ENCODE measurements around the gene DUSP10.

DUSP10 gene

GRCh38 chr1:221762121-221762520, 20.2 kb upstream of the DUSP10 start:
- no peak for FAIRE-seq

- FAIRE-seq: no peak
Measured at GRCh38 chr1:221761354-221762002, 19.6 kb upstream of the DUSP10 start.

- no peak for FAIRE-seq
Measured at GRCh38 chr1:221760911-221761310, 19.0 kb upstream of the DUSP10 start.

DNA sequence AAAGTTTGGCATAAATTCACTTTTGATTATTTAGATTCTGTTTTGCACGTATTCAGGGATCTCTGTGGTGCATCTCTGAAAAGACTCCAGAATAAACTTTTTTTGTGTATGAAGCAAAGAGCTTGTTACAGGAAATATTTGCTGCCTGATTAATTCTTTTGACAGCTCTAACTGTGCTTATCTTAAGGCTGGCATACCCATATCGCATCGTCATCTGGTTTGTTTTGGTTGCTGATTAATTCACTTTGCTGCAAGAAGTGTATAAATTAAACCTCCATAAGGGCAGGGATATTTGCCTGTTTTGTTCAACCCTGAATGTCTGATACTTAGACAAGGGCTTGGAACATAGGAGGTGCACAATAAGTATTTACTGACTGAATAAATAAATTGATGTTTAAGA, 17.5 kb upstream of the DUSP10 start:
- no peak for FAIRE-seq

DNA sequence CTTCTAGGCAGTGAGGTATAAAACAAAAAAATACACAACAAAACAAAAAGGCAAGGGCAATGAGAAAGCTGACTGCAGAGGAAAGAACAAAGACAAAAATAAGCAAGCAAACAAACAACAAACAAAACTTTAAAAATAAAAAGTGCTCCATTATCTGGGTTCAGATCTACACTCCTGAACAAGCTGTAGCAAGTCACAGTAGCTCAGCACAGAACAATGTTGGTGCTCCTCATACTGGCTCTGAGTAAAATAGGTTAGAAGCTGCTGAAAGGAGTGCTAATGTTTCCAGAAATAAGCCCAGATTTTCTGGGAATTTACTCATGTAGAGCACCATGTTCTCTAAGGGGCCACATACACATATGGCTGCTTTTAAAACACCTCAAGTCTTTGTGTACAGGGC, 16.6 kb upstream of the DUSP10 start:
- FAIRE-seq: no peak

- no peak for FAIRE-seq
Measured at GRCh38 chr1:221756830-221757551, 15.1 kb upstream of the DUSP10 start.

- no peak for FAIRE-seq
Measured at GRCh38 chr1:221753828-221754188, 11.9 kb upstream of the DUSP10 start.

DNA sequence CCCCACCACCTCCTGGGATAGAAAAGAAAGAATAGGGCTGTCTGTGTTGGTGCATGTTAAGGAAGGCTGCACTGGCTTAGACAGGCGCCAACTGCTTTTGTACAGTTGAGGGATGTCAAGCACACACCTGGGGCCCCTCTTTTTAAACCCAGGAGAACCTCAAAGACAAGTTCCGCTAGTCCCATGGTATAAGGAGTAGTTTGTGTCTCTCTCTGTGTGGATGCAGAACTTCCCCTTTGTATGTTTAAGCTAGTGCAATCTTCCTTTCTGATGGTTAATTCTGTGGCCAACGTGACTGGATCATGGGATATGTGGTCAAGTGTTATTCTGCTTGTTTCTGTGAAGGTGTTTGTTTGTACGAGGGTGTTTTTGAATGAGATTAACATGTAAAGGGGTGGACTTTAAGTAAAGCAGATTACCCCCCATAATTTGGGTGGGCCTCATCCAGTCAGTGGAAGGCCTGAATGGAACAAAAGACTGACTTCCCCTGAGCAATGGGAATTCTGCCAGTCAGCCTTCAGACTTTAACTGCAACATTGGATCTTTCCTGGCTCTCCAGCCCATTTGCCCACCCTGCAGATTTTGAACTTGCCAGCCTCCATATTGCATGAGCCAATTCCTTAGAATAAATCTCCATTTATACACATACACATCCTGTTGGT, 9.5 kb upstream of the DUSP10 start:
- no peak for FAIRE-seq

DNA sequence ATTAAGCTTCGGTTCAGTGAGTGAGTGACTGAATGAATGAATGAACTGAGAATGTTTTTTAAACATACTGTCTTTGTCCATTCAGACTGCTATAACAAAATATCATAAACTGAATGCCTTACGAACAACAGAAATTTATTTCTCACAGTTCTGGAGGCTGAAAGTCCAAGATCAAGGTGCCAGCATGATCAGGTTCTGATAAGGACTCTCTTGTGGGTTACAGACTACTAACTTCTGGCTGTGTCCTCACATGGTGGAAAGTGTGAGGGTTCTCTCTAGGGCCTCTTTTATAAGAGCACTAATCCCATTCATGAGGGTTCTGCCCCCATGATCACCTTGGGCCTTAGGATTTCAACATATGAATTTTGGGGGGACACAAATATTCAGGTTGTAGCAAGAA, 7.1 kb upstream of the DUSP10 start:
- FAIRE-seq: no peak

DNA sequence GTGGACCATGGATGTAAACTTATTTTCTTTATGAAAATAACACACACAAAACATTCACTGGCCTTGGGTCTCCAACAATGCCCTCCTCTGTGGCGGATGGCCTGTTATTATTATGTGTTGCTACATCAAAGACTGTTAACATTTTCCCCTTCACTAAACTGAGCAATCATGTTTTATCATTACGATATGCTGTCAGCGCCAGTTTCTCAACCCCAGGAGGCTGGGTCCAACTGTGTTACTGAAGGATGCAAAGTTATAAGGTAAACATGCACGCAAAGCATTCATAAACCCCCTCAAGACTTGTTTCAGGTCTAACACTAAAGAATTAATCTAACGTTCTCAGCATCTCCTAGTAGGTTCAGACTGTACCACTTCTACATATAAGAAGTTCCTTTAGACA, 6.0 kb upstream of the DUSP10 start:
- FAIRE-seq: no peak

GRCh38 chr1:221743416-221744208, 1.7 kb upstream of the DUSP10 start:
- no peak for FAIRE-seq

DNA sequence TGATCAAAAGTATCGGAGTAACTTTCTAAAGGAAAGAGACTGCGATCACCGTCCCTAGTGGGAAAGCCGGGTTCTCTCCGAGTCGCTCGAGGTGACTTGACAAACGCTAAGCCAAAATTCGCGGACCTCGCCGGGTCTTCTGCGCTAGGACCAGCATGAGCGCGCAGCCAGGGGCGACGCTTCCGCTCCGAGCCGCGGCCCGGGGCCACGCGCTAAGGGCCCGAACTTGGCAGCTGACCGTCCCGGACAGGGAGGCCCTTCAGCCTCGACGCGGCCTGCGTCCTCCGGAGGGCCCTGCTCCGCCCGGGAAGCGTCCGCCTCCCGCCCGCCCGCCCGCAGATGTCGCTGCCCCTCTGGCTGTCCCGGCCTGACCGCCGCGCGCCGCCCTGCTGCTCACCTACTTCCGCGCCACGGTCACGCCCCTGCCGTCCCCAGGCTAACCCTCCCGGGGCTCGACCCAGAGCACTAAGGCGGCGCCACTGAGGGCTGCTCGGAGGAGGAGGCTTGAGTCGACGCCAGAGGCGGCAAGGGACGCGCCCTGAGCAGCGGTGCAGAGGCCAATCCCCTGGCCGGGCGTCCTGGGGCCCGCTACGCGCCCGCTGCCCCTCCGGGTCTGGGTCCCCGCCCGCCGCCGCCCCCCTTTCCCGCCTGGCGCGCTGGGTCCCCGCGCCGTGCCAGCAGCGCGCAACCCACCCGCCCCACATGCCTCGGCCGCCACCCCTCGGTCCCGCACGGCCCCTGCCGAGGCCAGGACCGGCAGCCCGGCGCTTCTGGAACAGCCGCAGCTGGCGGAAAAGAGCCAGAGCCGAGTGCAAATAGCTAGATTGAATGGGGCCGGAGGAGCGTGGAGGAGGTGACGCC, 896 bp upstream of the DUSP10 start:
- FAIRE-seq: no peak

- FAIRE-seq: no peak
Measured at GRCh38 chr1:221740993-221741702, 741 bp downstream of the DUSP10 start.

GRCh38 chr1:221740369-221740992, 1.4 kb downstream of the DUSP10 start:
- FAIRE-seq: no peak

- FAIRE-seq: no peak
Measured at GRCh38 chr1:221739677-221740025, 2.2 kb downstream of the DUSP10 start.

- no peak for FAIRE-seq
Measured at GRCh38 chr1:221739018-221739676, 2.7 kb downstream of the DUSP10 start.

GRCh38 chr1:221736714-221737113, 5.2 kb downstream of the DUSP10 start:
- FAIRE-seq: no peak

DNA sequence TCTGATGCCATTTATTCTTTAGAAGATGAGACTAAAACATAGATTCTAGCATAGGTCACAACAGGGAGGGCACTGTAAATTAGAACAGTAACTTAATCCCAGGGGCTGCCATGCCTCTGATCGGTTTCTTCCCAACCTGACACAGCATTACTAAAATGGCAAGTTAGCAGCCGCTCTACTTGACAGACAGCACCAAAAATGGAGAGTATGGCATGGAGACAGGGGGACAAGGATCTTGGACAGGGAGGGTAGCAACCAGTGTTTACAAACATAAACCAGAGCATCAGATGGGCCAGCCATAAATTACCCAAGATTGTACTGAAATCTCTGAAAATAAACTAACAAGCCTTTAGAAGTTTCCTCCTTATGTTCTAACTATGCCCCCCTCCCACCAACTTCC, 5.9 kb downstream of the DUSP10 start:
- no peak for FAIRE-seq

DNA sequence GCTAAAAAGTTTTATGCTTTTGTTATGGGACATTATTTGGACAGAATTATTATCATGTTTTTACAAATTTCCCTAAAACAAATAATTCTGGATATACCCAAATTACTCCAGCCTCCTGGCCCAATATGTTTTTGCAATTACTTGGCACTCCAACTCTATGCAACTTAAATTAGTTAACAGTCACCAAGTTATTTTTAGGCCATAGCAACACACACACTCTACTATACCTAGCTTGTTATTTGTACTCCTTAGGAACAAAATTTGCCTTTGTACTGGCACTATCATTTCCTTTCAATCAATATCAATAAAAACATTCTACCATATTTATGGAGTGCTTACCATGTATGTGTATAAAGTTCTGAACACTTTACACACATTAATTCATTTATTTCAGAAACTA, 7.7 kb downstream of the DUSP10 start:
- no peak for FAIRE-seq

DNA sequence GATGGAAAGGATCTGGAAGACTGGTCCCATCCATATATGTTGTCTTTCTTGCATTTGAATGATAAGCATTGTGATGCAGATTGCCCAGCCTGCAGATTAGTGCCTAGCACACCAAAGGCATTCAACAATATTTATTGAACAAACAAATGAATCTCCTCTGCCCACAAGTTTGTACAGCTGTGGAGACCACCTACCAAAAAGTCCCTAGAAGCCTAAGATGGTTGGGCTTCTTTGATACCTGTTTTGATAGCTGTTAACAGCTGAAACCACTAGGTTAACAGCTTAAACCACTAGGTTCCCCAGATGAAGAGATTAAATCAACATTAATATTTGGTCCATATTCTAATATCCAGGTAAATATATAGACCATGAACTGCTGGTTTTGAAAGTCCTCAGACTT, 9.8 kb downstream of the DUSP10 start:
- FAIRE-seq: no peak

DNA sequence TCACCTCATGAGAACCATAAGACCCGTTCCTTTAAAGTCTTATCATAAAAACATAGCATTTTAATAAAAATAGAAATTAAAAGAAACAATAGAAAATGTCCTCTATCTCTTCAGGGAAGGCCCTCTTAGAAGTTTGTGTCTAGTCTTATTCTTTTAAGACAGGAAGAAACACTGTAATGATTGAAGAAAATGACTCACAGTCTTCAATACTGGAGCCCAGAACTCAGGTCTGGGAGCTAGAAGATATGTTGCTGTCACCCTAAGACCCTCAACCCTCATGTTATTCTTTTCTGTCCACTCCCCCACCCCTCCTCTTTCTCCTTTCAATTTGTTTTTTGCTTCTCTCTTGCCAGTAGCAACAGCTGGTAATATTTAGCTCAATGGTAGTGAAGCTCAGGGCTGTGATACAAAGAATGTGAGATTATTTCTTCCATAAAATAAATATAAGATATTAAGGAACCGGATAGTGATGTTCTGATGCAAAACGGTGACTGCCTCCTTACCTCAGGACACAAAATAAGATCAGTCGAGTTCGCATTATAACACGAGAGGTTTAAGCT, 12.0 kb downstream of the DUSP10 start:
- FAIRE-seq: no peak
